OCI-LY1 (cell line): ENCODE results near the gene HS3ST4.

Experiments
- H2AFZ ChIP-seq: fragments of 200-600 bp; sonication (generic), shearing (Covaris generic); 2 replicates; pipeline ENCODE4 v1.6.0; 2014; ENCODE audit warnings: antibody characterized with exemption, mild to moderate bottlenecking, low read length
- H3F3A ChIP-seq: fragments of 200-600 bp; sonication (generic), shearing (Covaris generic); 2 replicates; pipeline ENCODE4 v1.6.0; 2014; ENCODE audit warnings: mild to moderate bottlenecking, antibody characterized with exemption, low read length, moderate library complexity; ENCODE audit not compliant: insufficient read depth
- H3K27ac ChIP-seq: fragments of 200-600 bp; sonication (generic); 2 replicates; pipeline ENCODE4 v1.5.1; 2014; ENCODE audit warnings: low read length, mixed run types, mild to moderate bottlenecking, low read depth; ENCODE audit not compliant: poor library complexity, severe bottlenecking
- H3K27me3 ChIP-seq: fragments of 200-600 bp; sonication (generic); 2 replicates; pipeline ENCODE4 v1.6.0; 2014; ENCODE audit warnings: antibody characterized with exemption, mild to moderate bottlenecking, low read length, moderate library complexity; ENCODE audit not compliant: insufficient read depth
- H3K36me3 ChIP-seq: fragments of 200-600 bp; sonication (generic); 2 replicates; pipeline ENCODE4 v1.6.1; 2014; ENCODE audit warnings: mild to moderate bottlenecking, antibody characterized with exemption, low read length, moderate library complexity, mixed read lengths; ENCODE audit not compliant: insufficient read depth
- H3K4me1 ChIP-seq: fragments of 200-600 bp; sonication (generic); 2 replicates; pipeline ENCODE4 v1.5.1; 2014; ENCODE audit warnings: mild to moderate bottlenecking, low read length, moderate library complexity; ENCODE audit not compliant: insufficient read depth, severe bottlenecking
- H3K4me2 ChIP-seq: fragments of 200-600 bp; sonication (generic), shearing (Covaris generic); 2 replicates; pipeline ENCODE4 v1.6.1; 2014; ENCODE audit warnings: low read length
- H3K4me3 ChIP-seq: fragments of 200-600 bp; sonication (generic); 2 replicates; pipeline ENCODE4 v1.5.1; 2014; ENCODE audit warnings: low read length, low read depth, mild to moderate bottlenecking, mixed read lengths; ENCODE audit not compliant: poor library complexity, severe bottlenecking
- H3K79me2 ChIP-seq: fragments of 200-600 bp; shearing (Covaris generic); 2 replicates; pipeline ENCODE4 v1.6.1; 2016; ENCODE audit warnings: mixed run types, low read length, mixed read lengths; ENCODE audit not compliant: insufficient read depth
- H3K9ac ChIP-seq: fragments of 200-600 bp; sonication (generic), shearing (Covaris generic); 2 replicates; pipeline ENCODE4 v1.6.1; 2014; ENCODE audit warnings: mild to moderate bottlenecking, low read length, mixed read lengths
- H3K9me2 ChIP-seq: fragments of 200-600 bp; sonication (generic), shearing (Covaris generic); 2 replicates; pipeline ENCODE4 v1.6.1; 2014; ENCODE audit warnings: low read depth, mild to moderate bottlenecking, low read length, mixed read lengths
- H3K9me3 ChIP-seq: fragments of 200-600 bp; shearing (Covaris generic); 2 replicates; pipeline ENCODE4 v1.6.1; 2014; ENCODE audit warnings: low read length, mixed read lengths
- H4K20me1 ChIP-seq: fragments of 200-600 bp; sonication (generic), shearing (Covaris generic); 2 replicates; pipeline ENCODE4 v1.6.0; 2016; ENCODE audit warnings: mild to moderate bottlenecking, low read length; ENCODE audit not compliant: insufficient read depth
- CTCF ChIP-seq: fragments of 200-600 bp; sonication (generic), shearing (Covaris generic); IDR thresholded peaks from 2 replicates; pipeline ENCODE4 v1.5.1; 2017; ENCODE audit warnings: mild to moderate bottlenecking, antibody characterized with exemption, low read length, moderate library complexity, mixed read lengths
- EZH2 ChIP-seq: fragments of 200-600 bp; sonication (generic), shearing (Covaris generic); IDR thresholded peaks from 2 replicates; pipeline ENCODE4 v1.8.0; 2017; ENCODE audit warnings: borderline replicate concordance, mixed run types, mild to moderate bottlenecking, antibody characterized with exemption, low read length, moderate library complexity, mixed read lengths

Gene HS3ST4

DNA sequence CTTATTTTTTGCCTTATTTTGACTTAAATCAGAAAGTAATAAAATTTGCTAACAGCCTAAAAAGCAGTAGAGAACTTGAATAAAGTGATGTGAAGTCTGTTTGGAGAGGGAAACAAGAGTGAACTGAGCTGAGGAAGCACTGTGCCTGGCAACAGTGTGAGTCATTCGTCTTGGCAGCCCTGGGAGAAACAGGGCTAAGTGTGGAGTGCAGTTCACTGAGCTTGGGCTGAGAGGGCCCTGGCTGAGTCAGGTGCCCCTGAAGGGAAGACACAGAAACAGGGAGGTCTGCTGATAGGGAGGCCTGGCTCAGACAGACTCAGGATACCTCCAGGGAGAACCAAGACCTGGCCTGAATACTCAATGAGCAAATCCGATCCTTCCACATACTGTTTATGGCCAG lies 132.1 kb downstream of the HS3ST4 start:
- TF ChIP-seq EZH2: no peak
- no peak for TF ChIP-seq CTCF
- no peak overlapping the region for H3K4me3 ChIP-seq

DNA sequence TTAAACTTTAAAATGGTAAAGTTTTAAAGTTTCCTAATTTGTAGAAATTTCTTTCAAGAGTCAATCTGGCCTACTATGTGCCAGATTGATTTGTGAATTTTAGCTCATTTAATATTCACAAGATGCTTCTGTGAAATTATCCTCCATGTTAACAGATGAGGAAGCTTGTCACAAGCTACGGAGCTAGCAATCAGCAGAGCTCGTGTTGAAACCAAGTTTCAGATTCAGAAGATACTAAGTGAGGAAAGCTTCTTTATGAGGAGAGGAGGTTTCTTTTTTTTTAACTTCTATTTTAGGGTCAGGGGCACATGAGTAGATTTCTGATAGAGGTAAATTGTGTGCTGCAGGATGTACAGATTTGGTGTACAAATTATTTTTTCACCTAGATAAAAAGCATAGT lies 135.9 kb downstream of the HS3ST4 start:
- no peak overlapping the region for H3K9ac ChIP-seq
- H3K4me3 ChIP-seq: no peak overlapping the region
- H3K27me3 ChIP-seq: no peaks in the 10 kb centered on the region
- no peak overlapping the region for H2AFZ ChIP-seq
- H3K36me3 ChIP-seq: no peaks in the 10 kb centered on the region
- no peaks in the 10 kb centered on the region for H3K79me2 ChIP-seq
- no peak overlapping the region for H3K27ac ChIP-seq
- H3K9me3 ChIP-seq: no peaks in the 10 kb centered on the region
- no peak overlapping the region for H3K4me2 ChIP-seq
- no peaks in the 10 kb centered on the region for H4K20me1 ChIP-seq
- no peaks in the 10 kb centered on the region for H3K4me1 ChIP-seq
- TF ChIP-seq EZH2: no peak
- no peak for TF ChIP-seq CTCF
- H3F3A ChIP-seq: no peaks in the 10 kb centered on the region
- no peaks in the 10 kb centered on the region for H3K9me2 ChIP-seq

More for the DNA sequence above, 132.1 kb downstream of the HS3ST4 start:
- no peaks in the 10 kb centered on the region for H3K79me2 ChIP-seq
- H3K9ac ChIP-seq: no peak overlapping the region
- no peaks in the 10 kb centered on the region for H3K4me1 ChIP-seq
- H3F3A ChIP-seq: no peaks in the 10 kb centered on the region
- no peaks in the 10 kb centered on the region for H4K20me1 ChIP-seq
- H3K9me3 ChIP-seq: no peaks in the 10 kb centered on the region
- no peak overlapping the region for H2AFZ ChIP-seq
- H3K36me3 ChIP-seq: no peaks in the 10 kb centered on the region
- no peak overlapping the region for H3K27ac ChIP-seq
- H3K4me2 ChIP-seq: no peak overlapping the region
- no peaks in the 10 kb centered on the region for H3K27me3 ChIP-seq
- no peaks in the 10 kb centered on the region for H3K9me2 ChIP-seq

- Histone ChIP-seq H3K4me1 (no peaks in the 10 kb centered on the region), H3K9me2 (no peaks in the 10 kb centered on the region), H4K20me1 (no peaks in the 10 kb centered on the region), H3K9ac (no peak overlapping the region), H2AFZ (no peak overlapping the region), H3K27me3 (no peaks in the 10 kb centered on the region), H3K79me2 (no peaks in the 10 kb centered on the region), H3K4me3 (no peak overlapping the region), H3K27ac (no peak overlapping the region), H3K4me2 (no peak overlapping the region), H3K36me3 (no peaks in the 10 kb centered on the region), H3F3A (no peaks in the 10 kb centered on the region), H3K9me3 (no peaks in the 10 kb centered on the region)
- TF ChIP-seq EZH2 (no peak), CTCF (no peak)
Observed at GRCh38 chr16:25828510-25828909, 136.8 kb downstream of the HS3ST4 start.
